Choroid plexus epithelial cell (primary cell): Measurements from ENCODE around the gene ITPR2.
A peak's percentile ranks its signal among the peaks of the same experiment; 100 is the strongest.
"Not testable (repeated sequence)": the region's sequence is repeated elsewhere in the genome, so short reads cannot be mapped to it uniquely, and the experiment has no call there.

Source experiments
- DNase-seq: peaks from one replicate; pipeline ENCODE4 v3.0.0-alpha.2; 2010; ENCODE audit warnings: low read depth
- H3K4me3 ChIP-seq: 2 replicates; pipeline ENCODE4 v1.5.1; 2011; ENCODE audit warnings: low read depth, mild to moderate bottlenecking, control low read depth, low read length, moderate library complexity
- CTCF ChIP-seq: conservative IDR thresholded peaks from 2 replicates; pipeline ENCODE4 v1.5.1; 2011; ENCODE audit warnings: low read depth, mild to moderate bottlenecking, control low read depth, inconsistent platforms, low read length, moderate library complexity

ITPR2 gene

DNA sequence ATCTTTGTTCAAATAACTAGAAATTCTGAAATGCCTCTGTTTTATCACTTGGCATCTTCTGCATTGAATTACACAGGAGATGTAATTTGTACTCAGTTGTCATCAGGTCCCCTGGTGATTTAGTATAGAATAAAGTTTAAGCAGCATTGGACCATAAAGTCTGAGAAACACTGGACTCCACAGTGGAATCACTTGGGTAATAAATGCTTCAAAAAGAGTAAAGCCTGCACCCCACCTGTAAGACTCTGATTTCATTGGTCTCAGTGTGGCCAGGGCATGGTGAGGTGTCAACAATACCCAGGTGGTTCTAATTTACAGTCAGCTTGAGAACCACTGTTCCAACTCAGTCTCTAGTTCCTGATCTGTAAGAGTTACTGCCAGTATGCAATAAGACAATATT, 148.9 kb downstream of the ITPR2 start:
- no peak overlapping the region for H3K4me3 ChIP-seq
- TF ChIP-seq CTCF, result no peak
- DNase-seq, result no peak

- DNase-seq, result no peak
- no peak for TF ChIP-seq CTCF
- no peak overlapping the region for H3K4me3 ChIP-seq
These were observed 149.6 kb downstream of the ITPR2 start for GRCh38 chr12:26683443-26683842.

- no peak overlapping the region for H3K4me3 ChIP-seq
- TF ChIP-seq CTCF, result no peak
- DNase-seq, result peak; percentile 68
These were observed 152.1 kb downstream of the ITPR2 start for GRCh38 chr12:26680727-26681455.

- no peak overlapping the region for H3K4me3 ChIP-seq
- no peak for TF ChIP-seq CTCF
- no peak for DNase-seq
These were observed 154.0 kb downstream of the ITPR2 start for GRCh38 chr12:26678697-26679660.

GRCh38 chr12:26671487-26671886, 161.5 kb downstream of the ITPR2 start:
- not testable (repeated sequence) for H3K4me3 ChIP-seq, DNase-seq

- no peak for TF ChIP-seq CTCF
- DNase-seq, result peak; percentile 75
These were observed 164.1 kb downstream of the ITPR2 start for GRCh38 chr12:26668847-26669246.

GRCh38 chr12:26668230-26668629, 164.8 kb downstream of the ITPR2 start:
- TF ChIP-seq CTCF, result no peak
- DNase-seq, result no peak
- no peak overlapping the region for H3K4me3 ChIP-seq

More at GRCh38 chr12:26668847-26669246, 164.1 kb downstream of the ITPR2 start:
- H3K4me3 ChIP-seq, result no peak overlapping the region
